Activated CD8-positive, alpha-beta memory T cell treated with anti-CD3 and anti-CD28 coated beads for 24 hours (primary cell): ENCODE measurements around the gene LNX2.

ENCODE experiments used
- DNase-seq: peaks from one replicate; pipeline ENCODE4 v3.0.0-alpha.2; 2020

Gene LNX2

GRCh38 chr13:27605099-27605498 lies 15.2 kb downstream of the LNX2 start:
- no peak for DNase-seq

- no peak for DNase-seq
These were observed 18.5 kb downstream of the LNX2 start for GRCh38 chr13:27601803-27602202.

DNA sequence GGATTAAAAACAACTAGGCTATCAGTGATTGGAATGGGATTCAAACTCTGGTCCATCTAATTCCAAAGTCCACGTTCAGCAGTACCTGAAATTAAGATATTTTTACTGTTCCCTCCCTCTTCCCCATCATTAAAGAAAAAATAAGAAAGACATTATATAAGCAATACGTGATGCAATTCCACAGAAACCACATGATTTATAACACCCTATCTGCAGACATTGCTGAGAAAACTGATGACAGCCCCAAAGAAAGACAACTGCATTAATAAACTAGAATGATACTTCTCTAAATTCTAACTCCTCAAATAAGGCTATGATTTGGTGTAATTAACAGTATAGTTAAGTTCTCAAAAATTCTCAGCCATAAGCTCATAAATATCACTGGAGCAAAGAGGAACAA lies 19.1 kb downstream of the LNX2 start:
- no peak for DNase-seq

DNA sequence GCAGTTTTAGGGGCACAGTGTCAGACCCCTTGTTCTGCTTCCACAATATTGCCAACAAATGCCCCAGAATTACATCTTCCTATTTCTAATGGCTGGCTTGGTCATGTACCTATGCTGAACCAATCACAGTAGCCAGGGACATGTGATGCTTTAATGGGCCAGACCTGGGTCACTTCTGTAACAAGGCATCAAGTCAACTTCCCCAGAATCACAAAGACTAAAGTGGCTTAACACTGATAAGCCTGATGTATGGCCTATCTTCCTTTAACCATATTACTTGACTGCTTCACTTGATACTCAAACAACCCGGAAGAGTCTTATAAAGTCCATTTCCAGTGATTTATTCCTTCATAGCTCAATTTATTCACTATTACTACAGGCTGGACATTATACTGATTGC lies 19.6 kb downstream of the LNX2 start:
- no peak for DNase-seq

- DNase-seq, result no peak
These were observed 20.3 kb downstream of the LNX2 start for GRCh38 chr13:27599845-27600553.

DNA sequence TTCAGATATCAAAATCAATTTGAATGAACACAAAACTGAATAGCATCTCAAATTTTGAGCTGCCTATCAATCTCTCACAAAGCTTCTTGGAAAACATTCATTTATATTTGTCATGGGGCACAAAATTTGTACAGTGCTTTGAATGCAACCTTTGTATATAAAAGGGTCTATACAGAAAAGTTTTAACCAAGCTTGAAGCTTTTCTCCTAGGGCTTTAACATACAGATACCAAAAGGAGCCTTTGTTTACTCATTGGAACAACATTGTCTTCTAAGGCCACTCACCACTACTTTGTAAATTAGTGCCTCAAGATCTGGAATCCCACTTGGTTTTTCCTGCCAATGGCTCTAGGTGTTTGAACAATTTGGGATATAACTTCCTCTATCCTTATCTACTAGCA lies 21.2 kb downstream of the LNX2 start:
- no peak for DNase-seq

DNA sequence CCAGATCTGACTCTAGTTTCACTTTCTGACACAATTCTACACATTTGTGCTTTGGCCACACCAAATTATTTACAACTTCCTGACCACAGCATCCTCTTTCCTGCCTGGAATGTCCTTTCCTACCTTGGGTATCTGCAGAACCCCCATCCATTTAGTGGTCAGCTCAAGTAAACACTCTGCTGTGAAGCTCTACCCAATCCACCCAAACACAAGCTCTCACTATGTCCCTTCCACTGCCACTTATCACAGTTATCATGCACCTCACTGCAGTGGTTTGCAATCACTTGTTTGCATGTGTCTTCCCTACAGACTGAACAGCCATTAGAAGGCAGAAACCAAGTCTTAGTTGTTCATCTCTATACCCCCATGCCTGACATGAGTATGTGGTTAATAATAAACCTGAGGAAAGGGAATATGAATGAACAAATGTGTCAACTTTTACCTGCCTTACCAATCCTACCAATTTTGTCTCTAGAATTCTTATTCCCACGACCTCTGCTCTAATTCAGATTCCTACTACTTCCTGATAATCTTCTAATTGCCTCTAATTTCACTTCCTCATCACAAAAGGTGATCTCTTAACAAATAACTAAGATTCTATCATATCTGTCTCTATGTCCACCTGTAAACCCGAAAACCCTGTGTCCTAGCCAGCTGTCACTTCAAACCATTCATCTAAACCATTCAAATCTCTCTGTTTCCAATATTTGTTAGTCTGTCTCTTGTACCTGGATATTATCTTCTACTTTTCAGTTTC lies 25.1 kb downstream of the LNX2 start:
- no peak for DNase-seq

DNA sequence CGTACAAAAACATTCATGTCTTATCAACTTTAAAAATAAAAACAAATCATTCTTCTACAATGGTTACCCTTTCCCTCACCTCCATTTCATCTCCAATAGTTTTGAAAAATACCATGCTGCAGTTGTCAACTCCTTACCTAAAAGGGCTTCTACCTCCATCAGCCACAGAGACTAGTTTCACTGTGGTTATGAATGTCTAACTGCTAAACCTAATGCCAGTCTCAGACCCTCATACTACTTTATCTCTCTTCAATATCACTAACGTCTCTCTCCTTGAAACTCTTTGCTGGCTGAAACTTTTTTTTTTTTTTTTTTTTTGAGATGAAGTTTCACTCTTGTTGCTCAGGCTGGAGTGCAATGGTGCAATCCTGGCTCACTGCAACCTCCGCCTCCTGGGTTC lies 27.1 kb downstream of the LNX2 start:
- DNase-seq, result no peak

DNA sequence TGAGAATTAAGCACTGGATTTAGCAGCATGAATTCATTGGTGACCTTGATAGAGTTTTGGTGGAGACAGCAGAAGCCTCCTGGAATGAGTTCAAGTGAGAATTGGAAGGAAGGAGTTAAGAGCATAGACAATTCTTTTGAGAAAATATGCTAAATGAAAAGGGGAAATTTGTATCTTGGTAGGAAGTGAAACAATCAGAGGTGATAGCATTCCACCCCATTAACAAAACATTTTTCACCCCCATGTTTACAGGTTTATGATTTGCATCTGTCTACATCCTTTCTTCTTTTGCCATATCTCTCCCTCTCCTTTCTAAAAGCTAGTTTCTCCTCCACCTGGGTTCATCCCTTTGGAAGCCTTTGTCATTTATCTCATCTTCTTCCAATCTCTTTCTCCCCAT lies 27.5 kb downstream of the LNX2 start:
- no peak for DNase-seq

DNA sequence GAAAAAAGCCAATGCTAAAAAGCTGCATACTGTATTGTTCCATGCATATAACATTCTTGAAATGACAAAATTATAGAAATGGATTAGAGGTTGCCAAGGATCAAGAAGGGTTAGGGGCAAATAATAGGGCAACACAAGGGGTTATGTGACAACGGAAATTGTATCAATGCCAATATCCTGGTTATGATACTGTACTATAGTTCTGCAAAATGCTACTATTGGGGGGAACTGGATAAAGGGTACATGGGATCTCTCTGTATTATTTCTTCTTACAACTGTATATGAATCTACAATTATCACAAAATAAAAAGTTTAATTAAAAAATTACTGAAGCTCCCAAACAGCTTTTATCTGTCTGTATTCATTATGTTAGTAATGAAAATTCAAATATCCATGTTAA lies 31.9 kb downstream of the LNX2 start:
- DNase-seq, result no peak

- no peak for DNase-seq
These were observed 33.1 kb downstream of the LNX2 start for GRCh38 chr13:27587095-27587746.

GRCh38 chr13:27583645-27584044 lies 36.7 kb downstream of the LNX2 start:
- DNase-seq, result no peak

DNA sequence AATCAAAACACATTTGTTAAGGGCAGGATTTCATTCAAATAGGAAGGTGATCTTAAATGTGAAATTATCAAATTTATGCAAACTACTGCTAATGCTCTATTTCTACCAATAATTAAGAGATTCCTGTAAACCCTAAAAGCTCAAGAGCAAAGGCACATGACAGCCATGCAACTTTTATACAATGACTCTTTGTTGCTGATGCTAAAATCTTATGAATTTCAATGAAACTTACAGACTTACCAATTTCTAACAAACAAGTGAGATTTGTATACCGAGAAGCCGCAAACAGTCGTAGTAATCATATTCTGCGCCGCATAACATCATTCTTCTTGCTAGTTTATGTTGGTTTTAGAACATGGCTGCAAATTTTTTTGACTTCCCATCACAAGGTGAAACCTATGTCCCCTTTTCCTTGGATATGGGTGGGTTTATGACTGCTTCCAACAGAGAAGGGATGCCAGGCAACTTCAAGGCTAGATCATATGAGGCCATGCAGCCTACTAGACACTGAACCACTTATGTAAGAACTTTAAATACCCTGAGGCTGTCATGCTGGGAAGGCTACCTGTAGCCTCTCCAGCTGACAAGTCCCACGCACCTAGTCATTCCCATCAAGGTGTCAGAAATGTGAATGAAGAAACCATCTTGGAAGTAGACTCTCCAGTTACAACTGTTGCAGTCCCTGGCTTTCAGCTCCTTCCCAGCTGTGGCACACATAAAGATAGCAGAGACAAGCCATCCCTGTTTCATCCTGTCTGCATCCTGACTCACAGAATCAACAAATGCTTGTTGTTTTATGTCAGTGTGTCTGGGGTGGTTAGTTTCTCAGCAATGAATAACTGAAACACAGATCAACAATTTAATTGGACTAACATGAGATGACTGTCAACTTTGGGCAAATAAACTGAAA lies 42.0 kb downstream of the LNX2 start:
- no peak for DNase-seq

- DNase-seq, result no peak
These were observed 45.7 kb downstream of the LNX2 start for GRCh38 chr13:27574661-27575060.

GRCh38 chr13:27573265-27573664 lies 47.1 kb downstream of the LNX2 start:
- DNase-seq, result no peak

- no peak for DNase-seq
These were observed 48.0 kb downstream of the LNX2 start for GRCh38 chr13:27572234-27572901.

DNA sequence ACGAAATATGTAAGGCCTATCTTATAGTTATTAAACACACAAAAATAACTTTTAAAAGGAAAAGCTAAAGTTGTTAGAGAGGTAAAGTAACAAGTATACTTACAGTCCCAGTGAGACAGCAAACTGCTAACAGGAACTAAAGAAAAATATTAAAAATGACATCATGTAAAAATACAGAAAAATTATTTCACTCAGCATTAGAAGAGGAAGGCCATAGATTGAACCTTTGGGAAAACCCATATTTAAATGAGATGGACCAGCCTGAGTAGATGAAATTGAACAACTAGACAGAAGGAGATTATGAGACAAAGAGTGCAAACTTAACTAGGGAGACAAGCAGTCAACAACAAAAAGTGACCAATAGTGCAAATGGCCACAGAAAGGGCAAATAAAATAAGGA lies 49.4 kb downstream of the LNX2 start:
- DNase-seq, result no peak

DNA sequence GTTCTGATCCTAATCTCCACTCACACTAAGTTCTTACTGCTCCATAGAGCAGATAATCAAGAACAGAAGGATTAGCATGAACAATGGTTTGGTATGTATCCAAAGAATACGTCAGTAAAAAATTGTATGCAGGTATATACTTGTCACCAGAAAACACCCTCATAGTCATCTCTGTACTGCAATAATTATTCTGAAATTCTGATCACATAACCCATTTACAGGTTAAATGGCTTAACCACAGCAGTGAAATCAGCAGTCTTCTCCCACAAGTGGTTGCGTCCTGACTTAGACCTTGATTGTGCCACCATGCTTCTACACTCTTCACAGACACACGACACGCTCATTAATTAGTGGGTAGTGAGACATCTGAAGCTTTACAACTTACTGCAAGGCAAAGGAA lies 50.9 kb downstream of the LNX2 start:
- no peak for DNase-seq

DNA sequence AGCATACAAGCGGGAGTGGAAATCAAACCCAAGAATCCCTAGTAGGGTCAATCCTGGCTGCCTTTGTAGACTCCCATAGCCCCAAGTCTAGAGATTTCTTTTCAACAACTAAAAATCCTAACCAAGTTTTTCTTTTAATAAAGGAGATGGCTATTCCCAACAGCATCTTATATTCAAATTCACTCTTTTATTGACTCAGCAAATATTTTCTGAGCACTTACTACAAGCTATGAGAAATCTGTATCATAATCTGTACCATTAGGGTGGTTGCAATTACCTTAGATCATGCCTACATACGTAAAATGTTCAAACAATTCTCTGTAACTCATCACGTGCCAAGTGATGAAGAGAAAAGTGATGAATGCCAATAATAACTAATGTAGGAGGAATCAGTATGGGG lies 54.5 kb downstream of the LNX2 start:
- no peak for DNase-seq

- DNase-seq, result no peak
These were observed 57.9 kb downstream of the LNX2 start for GRCh38 chr13:27562457-27562856.

DNA sequence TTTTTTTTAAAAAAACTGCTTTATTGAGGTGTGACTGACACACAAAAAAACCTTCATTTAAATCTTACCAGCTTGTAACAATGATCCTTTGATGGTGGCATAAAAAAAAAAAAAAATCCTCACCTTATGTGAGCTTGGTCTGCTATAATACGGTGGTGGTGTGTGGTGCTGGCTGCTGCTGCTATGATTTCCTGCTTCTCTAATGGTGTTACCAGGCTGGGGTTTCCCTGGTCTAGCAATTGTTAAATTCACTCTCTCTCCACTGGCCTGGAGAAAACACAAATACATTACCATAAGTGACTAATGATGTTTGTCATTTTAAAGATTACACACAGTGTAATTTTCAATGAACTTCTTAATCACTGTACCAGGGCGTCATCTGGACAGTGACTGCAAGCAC lies 60.6 kb downstream of the LNX2 start:
- DNase-seq, result no peak

DNA sequence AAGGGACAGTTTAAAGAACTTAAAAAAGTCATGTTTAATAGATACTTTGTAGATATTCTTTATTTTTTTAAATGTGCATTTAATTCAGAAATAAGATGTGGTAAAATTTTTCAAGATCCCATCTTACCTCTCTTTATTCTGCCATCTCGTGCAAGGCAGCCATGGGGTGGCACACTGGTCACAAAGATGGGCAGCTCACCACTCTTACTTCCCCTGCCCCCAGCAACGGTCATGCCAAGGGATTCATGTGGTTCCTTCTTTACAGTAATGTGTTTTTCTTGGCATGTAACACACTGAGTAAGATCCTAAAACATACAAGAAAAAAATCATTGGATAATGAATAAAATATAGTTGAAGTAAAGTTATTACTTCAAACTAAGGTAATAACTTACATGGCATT lies 64.2 kb downstream of the LNX2 start:
- DNase-seq, result no peak

DNA sequence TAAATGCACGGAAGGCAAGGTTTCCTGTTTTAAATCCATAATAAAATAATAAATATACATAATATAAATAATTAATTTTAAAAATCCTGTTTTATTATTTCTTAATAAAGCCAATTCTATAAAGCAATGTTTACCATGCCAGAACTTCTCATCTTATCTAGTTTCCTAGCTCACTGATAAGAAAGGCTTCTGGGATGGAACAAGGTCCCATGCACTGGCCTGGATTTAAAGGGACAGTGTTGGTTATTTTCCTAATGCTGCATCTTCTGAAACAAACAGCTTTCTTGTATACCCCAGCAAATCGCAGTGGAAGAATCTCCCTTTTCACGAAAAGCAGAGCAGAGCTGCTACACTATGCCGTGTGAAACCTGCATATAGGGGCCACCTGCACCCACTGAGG lies 68.8 kb downstream of the LNX2 start:
- no peak for DNase-seq
